ENCODE data around the gene RFX4.
"Not testable (repeated sequence)": the region's sequence is repeated elsewhere in the genome, so short reads cannot be mapped to it uniquely, and the experiment has no call there.

RFX4 gene

GRCh38 chr12:106647793-106648514 is 65.2 kb downstream of the RFX4 start:
- DNase-seq: no peak

- no peak for DNase-seq
Observed at GRCh38 chr12:106648736-106649135, 65.9 kb downstream of the RFX4 start.

GRCh38 chr12:106651552-106651951 is 68.7 kb downstream of the RFX4 start:
- DNase-seq: no peak

GRCh38 chr12:106652510-106653015 is 69.8 kb downstream of the RFX4 start:
- DNase-seq: no peak

GRCh38 chr12:106655577-106655976 is 72.8 kb downstream of the RFX4 start:
- DNase-seq: no peak

GRCh38 chr12:106657488-106657887 is 74.7 kb downstream of the RFX4 start:
- DNase-seq: no peak

GRCh38 chr12:106663385-106663784 is 80.6 kb downstream of the RFX4 start:
- DNase-seq: no peak

- DNase-seq: no peak
Observed at GRCh38 chr12:106669216-106669615, 86.4 kb downstream of the RFX4 start.

- no peak for DNase-seq
Observed at GRCh38 chr12:106670131-106670530, 87.3 kb downstream of the RFX4 start.

- DNase-seq: no peak
Observed at GRCh38 chr12:106671840-106672239, 89.0 kb downstream of the RFX4 start.

GRCh38 chr12:106672314-106673025 is 89.7 kb downstream of the RFX4 start:
- DNase-seq: no peak

- no peak for DNase-seq
Observed at GRCh38 chr12:106673141-106673540, 90.3 kb downstream of the RFX4 start.

- DNase-seq: no peak
Observed at GRCh38 chr12:106675651-106676435, 93.0 kb downstream of the RFX4 start.

- no peak for DNase-seq
Observed at GRCh38 chr12:106679574-106679973, 96.8 kb downstream of the RFX4 start.

GRCh38 chr12:106680280-106680679 is 97.5 kb downstream of the RFX4 start:
- no peak for DNase-seq

GRCh38 chr12:106681210-106681609 is 98.4 kb downstream of the RFX4 start:
- no peak for DNase-seq

- DNase-seq: no peak
Observed at GRCh38 chr12:106682594-106683234, 99.9 kb downstream of the RFX4 start.

GRCh38 chr12:106684497-106684896 is 101.7 kb downstream of the RFX4 start:
- DNase-seq: no peak

- no peak for DNase-seq
Observed at GRCh38 chr12:106685381-106685780, 102.6 kb downstream of the RFX4 start.

- DNase-seq: no peak
Observed at GRCh38 chr12:106687672-106688071, 104.9 kb downstream of the RFX4 start.

- DNase-seq: no peak
Observed at GRCh38 chr12:106690569-106691305, 107.9 kb downstream of the RFX4 start.

GRCh38 chr12:106692033-106692432 is 109.2 kb downstream of the RFX4 start:
- not testable (repeated sequence) for DNase-seq
